ENCODE measurements around the gene CLSTN3. TPM values are rescaled to one million over a fixed set of nuclear protein-coding genes. Genes with fewer than 3 reads are reported as not detected.

Gene CLSTN3
- total and polyA plus RNA-seq, 9 of the 15 experiments (the other 6 are each of a cell fraction or from before 2014, with no cell fraction given) = 0.08 to 23.2 (median 11.0) TPM

DNA sequence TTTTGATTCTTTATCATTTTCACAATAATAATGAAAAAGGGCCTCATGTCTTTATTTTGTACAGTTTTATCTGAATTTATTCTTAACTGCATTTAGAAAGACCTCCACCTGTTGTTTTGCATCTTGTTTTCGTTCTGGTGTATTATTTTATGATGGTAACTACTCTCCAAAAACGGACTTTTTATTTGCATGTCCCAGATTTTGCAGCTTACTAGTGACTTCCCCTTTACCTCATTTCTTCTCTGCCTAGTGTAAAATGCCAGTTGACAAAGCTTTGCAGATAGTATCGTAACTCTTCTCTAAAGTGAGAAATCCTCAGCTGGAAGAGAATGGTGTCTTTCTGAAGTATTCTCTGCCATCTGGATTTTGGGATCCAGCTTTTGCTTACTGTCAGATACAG is 76.5 kb downstream of the CLSTN3 start (continued):
- TF ChIP-seq, protein P1, sequence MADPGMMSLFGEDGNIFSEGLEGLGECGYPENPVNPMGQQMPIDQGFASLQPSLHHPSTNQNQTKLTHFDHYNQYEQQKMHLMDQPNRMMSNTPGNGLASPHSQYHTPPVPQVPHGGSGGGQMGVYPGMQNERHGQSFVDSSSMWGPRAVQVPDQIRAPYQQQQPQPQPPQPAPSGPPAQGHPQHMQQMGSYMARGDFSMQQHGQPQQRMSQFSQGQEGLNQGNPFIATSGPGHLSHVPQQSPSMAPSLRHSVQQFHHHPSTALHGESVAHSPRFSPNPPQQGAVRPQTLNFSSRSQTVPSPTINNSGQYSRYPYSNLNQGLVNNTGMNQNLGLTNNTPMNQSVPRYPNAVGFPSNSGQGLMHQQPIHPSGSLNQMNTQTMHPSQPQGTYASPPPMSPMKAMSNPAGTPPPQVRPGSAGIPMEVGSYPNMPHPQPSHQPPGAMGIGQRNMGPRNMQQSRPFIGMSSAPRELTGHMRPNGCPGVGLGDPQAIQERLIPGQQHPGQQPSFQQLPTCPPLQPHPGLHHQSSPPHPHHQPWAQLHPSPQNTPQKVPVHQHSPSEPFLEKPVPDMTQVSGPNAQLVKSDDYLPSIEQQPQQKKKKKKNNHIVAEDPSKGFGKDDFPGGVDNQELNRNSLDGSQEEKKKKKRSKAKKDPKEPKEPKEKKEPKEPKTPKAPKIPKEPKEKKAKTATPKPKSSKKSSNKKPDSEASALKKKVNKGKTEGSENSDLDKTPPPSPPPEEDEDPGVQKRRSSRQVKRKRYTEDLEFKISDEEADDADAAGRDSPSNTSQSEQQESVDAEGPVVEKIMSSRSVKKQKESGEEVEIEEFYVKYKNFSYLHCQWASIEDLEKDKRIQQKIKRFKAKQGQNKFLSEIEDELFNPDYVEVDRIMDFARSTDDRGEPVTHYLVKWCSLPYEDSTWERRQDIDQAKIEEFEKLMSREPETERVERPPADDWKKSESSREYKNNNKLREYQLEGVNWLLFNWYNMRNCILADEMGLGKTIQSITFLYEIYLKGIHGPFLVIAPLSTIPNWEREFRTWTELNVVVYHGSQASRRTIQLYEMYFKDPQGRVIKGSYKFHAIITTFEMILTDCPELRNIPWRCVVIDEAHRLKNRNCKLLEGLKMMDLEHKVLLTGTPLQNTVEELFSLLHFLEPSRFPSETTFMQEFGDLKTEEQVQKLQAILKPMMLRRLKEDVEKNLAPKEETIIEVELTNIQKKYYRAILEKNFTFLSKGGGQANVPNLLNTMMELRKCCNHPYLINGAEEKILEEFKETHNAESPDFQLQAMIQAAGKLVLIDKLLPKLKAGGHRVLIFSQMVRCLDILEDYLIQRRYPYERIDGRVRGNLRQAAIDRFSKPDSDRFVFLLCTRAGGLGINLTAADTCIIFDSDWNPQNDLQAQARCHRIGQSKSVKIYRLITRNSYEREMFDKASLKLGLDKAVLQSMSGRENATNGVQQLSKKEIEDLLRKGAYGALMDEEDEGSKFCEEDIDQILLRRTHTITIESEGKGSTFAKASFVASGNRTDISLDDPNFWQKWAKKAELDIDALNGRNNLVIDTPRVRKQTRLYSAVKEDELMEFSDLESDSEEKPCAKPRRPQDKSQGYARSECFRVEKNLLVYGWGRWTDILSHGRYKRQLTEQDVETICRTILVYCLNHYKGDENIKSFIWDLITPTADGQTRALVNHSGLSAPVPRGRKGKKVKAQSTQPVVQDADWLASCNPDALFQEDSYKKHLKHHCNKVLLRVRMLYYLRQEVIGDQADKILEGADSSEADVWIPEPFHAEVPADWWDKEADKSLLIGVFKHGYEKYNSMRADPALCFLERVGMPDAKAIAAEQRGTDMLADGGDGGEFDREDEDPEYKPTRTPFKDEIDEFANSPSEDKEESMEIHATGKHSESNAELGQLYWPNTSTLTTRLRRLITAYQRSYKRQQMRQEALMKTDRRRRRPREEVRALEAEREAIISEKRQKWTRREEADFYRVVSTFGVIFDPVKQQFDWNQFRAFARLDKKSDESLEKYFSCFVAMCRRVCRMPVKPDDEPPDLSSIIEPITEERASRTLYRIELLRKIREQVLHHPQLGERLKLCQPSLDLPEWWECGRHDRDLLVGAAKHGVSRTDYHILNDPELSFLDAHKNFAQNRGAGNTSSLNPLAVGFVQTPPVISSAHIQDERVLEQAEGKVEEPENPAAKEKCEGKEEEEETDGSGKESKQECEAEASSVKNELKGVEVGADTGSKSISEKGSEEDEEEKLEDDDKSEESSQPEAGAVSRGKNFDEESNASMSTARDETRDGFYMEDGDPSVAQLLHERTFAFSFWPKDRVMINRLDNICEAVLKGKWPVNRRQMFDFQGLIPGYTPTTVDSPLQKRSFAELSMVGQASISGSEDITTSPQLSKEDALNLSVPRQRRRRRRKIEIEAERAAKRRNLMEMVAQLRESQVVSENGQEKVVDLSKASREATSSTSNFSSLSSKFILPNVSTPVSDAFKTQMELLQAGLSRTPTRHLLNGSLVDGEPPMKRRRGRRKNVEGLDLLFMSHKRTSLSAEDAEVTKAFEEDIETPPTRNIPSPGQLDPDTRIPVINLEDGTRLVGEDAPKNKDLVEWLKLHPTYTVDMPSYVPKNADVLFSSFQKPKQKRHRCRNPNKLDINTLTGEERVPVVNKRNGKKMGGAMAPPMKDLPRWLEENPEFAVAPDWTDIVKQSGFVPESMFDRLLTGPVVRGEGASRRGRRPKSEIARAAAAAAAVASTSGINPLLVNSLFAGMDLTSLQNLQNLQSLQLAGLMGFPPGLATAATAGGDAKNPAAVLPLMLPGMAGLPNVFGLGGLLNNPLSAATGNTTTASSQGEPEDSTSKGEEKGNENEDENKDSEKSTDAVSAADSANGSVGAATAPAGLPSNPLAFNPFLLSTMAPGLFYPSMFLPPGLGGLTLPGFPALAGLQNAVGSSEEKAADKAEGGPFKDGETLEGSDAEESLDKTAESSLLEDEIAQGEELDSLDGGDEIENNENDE (IDR thresholded peaks at IDR 0.05; ENCODE audit: low read depth, low read length) = no peak
- no peak for TF ChIP-seq MTA1 (IDR thresholded peaks at IDR 0.05; ENCODE audit: borderline replicate concordance)
- no peak for TF ChIP-seq ZNF133 (CRISPR knock-in tag; IDR thresholded peaks at IDR 0.05)
- no peak for TF ChIP-seq ZNF586 (CRISPR knock-in tag; conservative IDR thresholded peaks at IDR 0.05)
- TF ChIP-seq RFX1 (IDR thresholded peaks at IDR 0.05) = no peak
- no peak for TF ChIP-seq ZEB2 (IDR thresholded peaks at IDR 0.05)

Measured in K562 (cell line).